Calu3 (cell line): ENCODE results near the gene KAZN. TPM values are rescaled to one million over a fixed set of nuclear protein-coding genes. Genes with fewer than 3 reads are reported as not detected.

Experiments
- BruUV-seq: library from RNA; stranded (reverse); fragments of 400-500 nt; replicated peaks from 2 replicates; lab custom pipeline; 2021; lab: Mats Ljungman, UMichigan
- CTCF ChIA-PET: fragments of 300-600 bp; sonication (Branson Sonifier 250); formaldehyde crosslinking; loops from one replicate; lab custom pipeline; 2022; ENCODE audit warnings: antibody characterized with exemption; lab: Charles Lee
- DNase-seq: peaks from one replicate; pipeline ENCODE4 v3.0.0; 2022
- H3K27ac Mint-ChIP-seq: one replicate; pipeline ENCODE4 v1.8.0; 2022; ENCODE audit warnings: mixed read lengths; ENCODE audit not compliant: unreplicated experiment
- H3K27me3 Mint-ChIP-seq: one replicate; pipeline ENCODE4 v1.8.0; 2022; ENCODE audit warnings: mixed read lengths; ENCODE audit not compliant: unreplicated experiment
- H3K36me3 Mint-ChIP-seq: one replicate; pipeline ENCODE4 v1.8.0; 2022; ENCODE audit warnings: mild to moderate bottlenecking, moderate library complexity, mixed read lengths; ENCODE audit not compliant: insufficient read depth, unreplicated experiment
- H3K4me1 Mint-ChIP-seq: one replicate; pipeline ENCODE4 v1.8.0; 2022; ENCODE audit warnings: mild to moderate bottlenecking, low read depth, mixed read lengths; ENCODE audit not compliant: unreplicated experiment
- H3K4me3 Mint-ChIP-seq: one replicate; pipeline ENCODE4 v1.8.0; 2022; ENCODE audit warnings: mild to moderate bottlenecking, low read depth, moderate library complexity, mixed read lengths; ENCODE audit not compliant: unreplicated experiment
- H3K9me3 Mint-ChIP-seq: one replicate; pipeline ENCODE4 v1.8.0; 2022; ENCODE audit warnings: low read depth, mixed read lengths; ENCODE audit not compliant: unreplicated experiment
- CTCF ChIP-seq: fragments of 200-600 bp; IDR thresholded peaks from one replicate; pipeline ENCODE4 v1.8.0; 2022; ENCODE audit warnings: antibody characterized with exemption; ENCODE audit not compliant: unreplicated experiment
- intact Hi-C: fragments of 100-400 bp; cut with micrococcal nuclease; formaldehyde crosslinking; loops from one replicate; pipeline ENCODE4 v1.10.0; 2022; ENCODE audit not compliant: unreplicated experiment
- total RNA-seq: library from RNA; stranded (reverse); gene quantifications from 2 replicates; pipeline ENCODE4 v1.2.3, GENCODE V29; 2022

KAZN gene
- total RNA-seq, 1 experiment from 2014 or later: 3.6 TPM

DNA sequence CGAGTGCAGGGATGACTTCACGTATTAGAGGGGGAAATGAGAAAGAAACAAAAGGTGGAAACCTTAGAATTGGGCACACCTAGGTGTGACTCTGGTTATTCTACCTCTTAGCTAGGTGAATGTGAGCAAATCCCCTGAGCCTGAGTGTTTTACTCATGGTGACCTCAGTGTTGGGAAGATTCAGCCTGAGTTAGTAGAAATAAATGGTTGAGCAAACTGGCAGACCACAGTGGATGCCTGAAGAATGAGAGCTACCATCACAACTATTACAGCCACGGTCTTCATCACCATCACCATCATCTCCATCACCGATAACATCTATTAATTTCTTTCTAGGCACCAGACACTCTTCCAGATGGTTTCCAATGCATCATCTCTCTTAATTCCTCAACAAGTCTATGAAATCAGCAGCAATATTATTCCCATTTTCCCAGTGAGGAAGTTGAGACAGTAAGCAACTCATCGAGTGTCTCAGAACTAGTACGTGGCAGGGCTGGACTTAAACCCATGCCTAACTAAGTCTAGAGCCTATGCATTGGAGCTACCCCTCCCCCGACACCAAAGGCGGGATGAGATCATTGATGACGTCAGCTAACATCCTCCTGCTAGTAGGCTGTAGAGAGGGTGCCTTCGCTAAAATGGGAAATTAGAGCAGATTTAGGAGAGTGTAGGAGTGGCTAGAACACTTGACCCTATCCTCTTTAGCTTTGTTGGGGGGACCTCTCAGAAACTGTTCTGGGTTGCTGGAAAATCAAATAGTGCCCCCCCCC is 7.9 kb upstream of the KAZN start:
- intact Hi-C loops: no loop called here
- CTCF ChIA-PET: no interaction called here
- Mint-ChIP-seq H3K4me3 (no peak overlapping the region), H3K9me3 (no peaks in the 10 kb centered on the region), H3K4me1 (no peaks in the 10 kb centered on the region), H3K27me3 (peaks cover 26% of the 10 kb centered on the region), H3K27ac (no peak overlapping the region), H3K36me3 (no peaks in the 10 kb centered on the region)
- BruUV-seq: no TSS peak
- DNase-seq: no peak
- no peak for TF ChIP-seq CTCF

GRCh38 chr1:14591600-14591999 is 6.9 kb upstream of the KAZN start:
- CTCF ChIA-PET: no interaction called here
- H3K9me3 Mint-ChIP-seq: no peaks in the 10 kb centered on the region
- no peak for DNase-seq
- H3K4me3 Mint-ChIP-seq: no peak overlapping the region
- H3K27me3 Mint-ChIP-seq: peaks cover 26% of the 10 kb centered on the region
- intact Hi-C loops: no loop called here
- H3K27ac Mint-ChIP-seq: no peak overlapping the region
- no peaks in the 10 kb centered on the region for H3K4me1 Mint-ChIP-seq
- no peaks in the 10 kb centered on the region for H3K36me3 Mint-ChIP-seq
- BruUV-seq: no TSS peak
- no peak for TF ChIP-seq CTCF

- intact Hi-C loops: no loop called here
- Mint-ChIP-seq H3K27me3 (peaks cover 26% of the 10 kb centered on the region), H3K4me3 (no peak overlapping the region)
Observed at GRCh38 chr1:14592004-14592631, 6.4 kb upstream of the KAZN start.

GRCh38 chr1:14593302-14593701 is 5.2 kb upstream of the KAZN start:
- no peak for DNase-seq
- Mint-ChIP-seq H3K4me1 (no peaks in the 10 kb centered on the region), H3K4me3 (no peak overlapping the region), H3K36me3 (no peaks in the 10 kb centered on the region), H3K27me3 (peaks cover 26% of the 10 kb centered on the region), H3K27ac (no peak overlapping the region), H3K9me3 (no peaks in the 10 kb centered on the region)
- intact Hi-C loops: no loop called here
- no TSS peak for BruUV-seq
- CTCF ChIA-PET: no interaction called here
- TF ChIP-seq CTCF: no peak

More at GRCh38 chr1:14592004-14592631, 6.4 kb upstream of the KAZN start:
- BruUV-seq: no TSS peak
- Mint-ChIP-seq H3K4me1 (no peaks in the 10 kb centered on the region), H3K36me3 (no peaks in the 10 kb centered on the region), H3K9me3 (no peaks in the 10 kb centered on the region), H3K27ac (no peak overlapping the region)
- CTCF ChIA-PET: no interaction called here
- TF ChIP-seq CTCF: no peak
- DNase-seq: no peak
